MM.1S (cell line): ENCODE data around the gene PRR19.

ENCODE experiments used
- CTCF ChIP-seq: fragments of 300-600 bp; sonication (generic); IDR thresholded peaks from 2 replicates; pipeline ENCODE4 v1.5.1; 2016; ENCODE audit warnings: antibody characterized with exemption, low read length, mixed read lengths
- EZH2 ChIP-seq: fragments of 300-600 bp; sonication (generic); optimal IDR thresholded peaks from 2 replicates; pipeline ENCODE3; 2017; ENCODE audit warnings: low read depth, mild to moderate bottlenecking, antibody characterized with exemption, low read length, mixed read lengths

- no peak for TF ChIP-seq CTCF
- no peak for TF ChIP-seq EZH2
Observed at GRCh38 chr19:42355896-42356295, 54.0 kb downstream of the PRR19 start.
